ENCODE data around the gene NEDD4L. TPM values are rescaled to one million over a fixed set of nuclear protein-coding genes. Genes with fewer than 3 reads are reported as not detected.

The NEDD4L gene
- total RNA-seq, 1 donor from 2014 or later, result 5.1 TPM

DNA sequence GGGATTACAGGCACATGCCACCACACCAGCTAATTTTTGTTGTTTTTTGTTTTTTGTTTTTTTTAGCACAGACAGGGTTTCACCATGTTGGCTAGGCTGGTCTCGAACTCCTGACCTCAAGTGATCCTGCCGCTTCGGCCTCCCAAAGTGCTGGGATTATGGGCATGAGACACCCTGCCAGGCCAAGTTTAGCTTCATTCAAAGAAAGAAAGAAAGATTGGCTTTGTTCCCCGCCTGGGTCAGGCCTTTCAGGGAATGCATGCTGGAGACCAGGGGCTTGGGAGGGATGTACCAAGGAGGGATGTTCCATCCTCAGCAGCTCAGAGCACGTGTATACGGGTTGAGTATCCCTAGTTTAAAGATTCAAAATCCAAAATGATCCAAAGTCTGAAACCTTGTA lies 301.8 kb downstream of the NEDD4L start:
- intact Hi-C loops (cut with micrococcal nuclease), result no loop called here
- Mint-ChIP-seq H3K9me3 (no peaks in the 10 kb centered on the region), H3K27me3 (ENCODE audit: low read depth) (no peaks in the 10 kb centered on the region), H3K4me1 (ENCODE audit: low read depth) (no peaks in the 10 kb centered on the region), H3K36me3 (ENCODE audit: low read depth) (no peaks in the 10 kb centered on the region), H3K4me3 (ENCODE audit: low read depth) (no peak overlapping the region), H3K27ac (no peak overlapping the region)
- DNase-seq (ENCODE audit: low spot score), result no peak

DNA sequence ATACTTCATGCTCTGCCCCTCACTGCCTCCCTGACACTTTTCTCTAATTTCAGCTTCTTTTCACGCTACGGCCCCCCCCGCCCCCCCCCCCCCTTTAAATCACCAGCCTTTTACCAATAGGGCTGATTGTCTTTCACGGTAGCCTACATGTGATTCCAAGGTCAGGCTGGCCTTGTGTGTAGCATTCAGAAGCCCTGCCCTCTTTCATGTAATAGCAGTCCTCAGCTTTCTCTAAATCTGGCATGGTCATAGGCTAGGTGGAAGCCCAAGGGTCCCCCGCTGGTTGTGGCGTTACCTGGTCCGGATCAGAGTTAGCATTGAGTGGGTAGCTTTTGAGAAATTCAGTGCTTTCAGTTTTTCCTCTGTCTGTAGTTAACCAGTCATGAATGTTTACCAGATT lies 303.1 kb downstream of the NEDD4L start:
- Mint-ChIP-seq H3K4me3 (ENCODE audit: low read depth) (no peak overlapping the region), H3K4me1 (ENCODE audit: low read depth) (no peaks in the 10 kb centered on the region), H3K9me3 (no peaks in the 10 kb centered on the region), H3K27me3 (ENCODE audit: low read depth) (no peaks in the 10 kb centered on the region), H3K36me3 (ENCODE audit: low read depth) (no peaks in the 10 kb centered on the region), H3K27ac (no peak overlapping the region)
- intact Hi-C loops (cut with micrococcal nuclease), result no loop called here
- no peak for DNase-seq (ENCODE audit: low spot score)

- H3K4me1 Mint-ChIP-seq (ENCODE audit: low read depth), result no peaks in the 10 kb centered on the region
- H3K27me3 Mint-ChIP-seq (ENCODE audit: low read depth), result no peaks in the 10 kb centered on the region
- intact Hi-C loops (cut with micrococcal nuclease), result no loop called here
- no peak for DNase-seq (ENCODE audit: low spot score)
- H3K9me3 Mint-ChIP-seq, result no peaks in the 10 kb centered on the region
- no peak overlapping the region for H3K27ac Mint-ChIP-seq
- H3K4me3 Mint-ChIP-seq (ENCODE audit: low read depth), result no peak overlapping the region
- no peaks in the 10 kb centered on the region for H3K36me3 Mint-ChIP-seq (ENCODE audit: low read depth)
Measured at GRCh38 chr18:58348517-58348916, 304.5 kb downstream of the NEDD4L start.

GRCh38 chr18:58348951-58349350 lies 304.9 kb downstream of the NEDD4L start:
- Mint-ChIP-seq H3K36me3 (ENCODE audit: low read depth) (no peaks in the 10 kb centered on the region), H3K27me3 (ENCODE audit: low read depth) (no peaks in the 10 kb centered on the region), H3K4me3 (ENCODE audit: low read depth) (no peak overlapping the region), H3K9me3 (no peaks in the 10 kb centered on the region), H3K4me1 (ENCODE audit: low read depth) (no peaks in the 10 kb centered on the region), H3K27ac (no peak overlapping the region)
- intact Hi-C loops (cut with micrococcal nuclease), result no loop called here
- DNase-seq (ENCODE audit: low spot score), result no peak

GRCh38 chr18:58349650-58350049 lies 305.6 kb downstream of the NEDD4L start:
- intact Hi-C loops (cut with micrococcal nuclease), result no loop called here
- Mint-ChIP-seq H3K4me3 (ENCODE audit: low read depth) (no peak overlapping the region), H3K4me1 (ENCODE audit: low read depth) (no peaks in the 10 kb centered on the region), H3K27me3 (ENCODE audit: low read depth) (peaks cover 2% of the 10 kb centered on the region), H3K36me3 (ENCODE audit: low read depth) (no peaks in the 10 kb centered on the region), H3K9me3 (no peaks in the 10 kb centered on the region), H3K27ac (no peak overlapping the region)
- DNase-seq (ENCODE audit: low spot score), result no peak

DNA sequence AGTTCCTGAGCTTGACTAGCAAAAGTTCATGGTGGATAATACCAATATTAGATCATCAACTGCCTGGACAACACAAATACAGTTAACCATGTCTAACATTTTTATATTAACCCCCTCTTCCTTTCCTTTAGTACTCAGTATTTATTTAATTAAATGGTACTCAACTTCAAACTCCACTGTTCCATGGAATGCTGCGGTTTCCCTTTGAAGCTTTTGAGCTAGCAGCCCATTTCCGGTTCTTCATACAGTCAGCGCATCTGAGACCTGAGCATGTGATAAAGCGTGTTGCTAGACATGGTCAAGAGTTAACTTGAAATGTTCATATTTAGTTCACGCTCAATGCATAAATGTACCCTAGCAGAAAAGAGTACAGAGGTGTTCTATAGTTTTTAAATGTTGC lies 306.5 kb downstream of the NEDD4L start:
- intact Hi-C loops (cut with micrococcal nuclease), result no loop called here
- Mint-ChIP-seq H3K36me3 (ENCODE audit: low read depth) (no peaks in the 10 kb centered on the region), H3K27ac (no peak overlapping the region), H3K4me1 (ENCODE audit: low read depth) (no peaks in the 10 kb centered on the region), H3K27me3 (ENCODE audit: low read depth) (peaks cover 2% of the 10 kb centered on the region), H3K9me3 (no peaks in the 10 kb centered on the region), H3K4me3 (ENCODE audit: low read depth) (no peak overlapping the region)
- DNase-seq (ENCODE audit: low spot score), result no peak

GRCh38 chr18:58351776-58352175 lies 307.8 kb downstream of the NEDD4L start:
- H3K27ac Mint-ChIP-seq, result no peak overlapping the region
- no peaks in the 10 kb centered on the region for H3K9me3 Mint-ChIP-seq
- intact Hi-C loops (cut with micrococcal nuclease), result no loop called here
- H3K4me3 Mint-ChIP-seq (ENCODE audit: low read depth), result no peak overlapping the region
- no peaks in the 10 kb centered on the region for H3K36me3 Mint-ChIP-seq (ENCODE audit: low read depth)
- peaks cover 2% of the 10 kb centered on the region for H3K27me3 Mint-ChIP-seq (ENCODE audit: low read depth)
- no peaks in the 10 kb centered on the region for H3K4me1 Mint-ChIP-seq (ENCODE audit: low read depth)
- DNase-seq (ENCODE audit: low spot score), result no peak

GRCh38 chr18:58353581-58353980 lies 309.6 kb downstream of the NEDD4L start:
- Mint-ChIP-seq H3K27ac (no peak overlapping the region), H3K4me1 (ENCODE audit: low read depth) (no peaks in the 10 kb centered on the region), H3K36me3 (ENCODE audit: low read depth) (no peaks in the 10 kb centered on the region), H3K27me3 (ENCODE audit: low read depth) (peaks cover 2% of the 10 kb centered on the region), H3K9me3 (no peaks in the 10 kb centered on the region), H3K4me3 (ENCODE audit: low read depth) (no peak overlapping the region)
- DNase-seq (ENCODE audit: low spot score), result no peak
- intact Hi-C loops (cut with micrococcal nuclease), result no loop called here

- Mint-ChIP-seq H3K36me3 (ENCODE audit: low read depth) (no peaks in the 10 kb centered on the region), H3K9me3 (no peaks in the 10 kb centered on the region), H3K4me3 (ENCODE audit: low read depth) (no peak overlapping the region), H3K4me1 (ENCODE audit: low read depth) (no peaks in the 10 kb centered on the region), H3K27ac (no peak overlapping the region), H3K27me3 (ENCODE audit: low read depth) (peaks cover 2% of the 10 kb centered on the region)
- intact Hi-C loops (cut with micrococcal nuclease), result no loop called here
- DNase-seq (ENCODE audit: low spot score), result no peak
Measured at GRCh38 chr18:58354051-58354450, 310.0 kb downstream of the NEDD4L start.

GRCh38 chr18:58354791-58355190 lies 310.8 kb downstream of the NEDD4L start:
- Mint-ChIP-seq H3K27ac (no peak overlapping the region), H3K4me3 (ENCODE audit: low read depth) (no peak overlapping the region), H3K36me3 (ENCODE audit: low read depth) (no peaks in the 10 kb centered on the region), H3K27me3 (ENCODE audit: low read depth) (peaks cover 2% of the 10 kb centered on the region), H3K9me3 (no peaks in the 10 kb centered on the region), H3K4me1 (ENCODE audit: low read depth) (no peaks in the 10 kb centered on the region)
- no peak for DNase-seq (ENCODE audit: low spot score)
- intact Hi-C loops (cut with micrococcal nuclease), result no loop called here

DNA sequence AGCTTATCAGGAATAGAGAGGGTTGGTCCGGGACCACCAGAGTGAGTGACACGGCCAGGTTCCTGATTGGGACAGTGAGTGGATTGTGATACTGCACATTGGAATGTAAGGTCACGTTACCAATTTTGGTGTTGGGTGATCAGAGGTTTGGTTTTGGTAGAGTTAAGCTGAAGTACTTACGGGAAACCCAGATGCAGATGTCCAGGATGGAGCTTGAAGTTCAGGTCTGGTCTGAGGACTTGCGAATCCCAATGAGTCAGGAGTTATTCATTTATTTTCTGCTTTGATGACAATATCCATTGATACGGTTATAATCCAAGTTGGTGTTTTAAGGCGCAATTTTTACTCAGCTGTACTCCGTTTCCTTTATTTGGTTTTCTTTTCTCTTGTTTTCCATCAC lies 311.2 kb downstream of the NEDD4L start:
- no peak for DNase-seq (ENCODE audit: low spot score)
- Mint-ChIP-seq H3K27me3 (ENCODE audit: low read depth) (peaks cover 6% of the 10 kb centered on the region), H3K4me3 (ENCODE audit: low read depth) (no peak overlapping the region), H3K36me3 (ENCODE audit: low read depth) (no peaks in the 10 kb centered on the region), H3K4me1 (ENCODE audit: low read depth) (no peaks in the 10 kb centered on the region), H3K27ac (no peak overlapping the region), H3K9me3 (no peaks in the 10 kb centered on the region)
- intact Hi-C loops (cut with micrococcal nuclease), result no loop called here

DNA sequence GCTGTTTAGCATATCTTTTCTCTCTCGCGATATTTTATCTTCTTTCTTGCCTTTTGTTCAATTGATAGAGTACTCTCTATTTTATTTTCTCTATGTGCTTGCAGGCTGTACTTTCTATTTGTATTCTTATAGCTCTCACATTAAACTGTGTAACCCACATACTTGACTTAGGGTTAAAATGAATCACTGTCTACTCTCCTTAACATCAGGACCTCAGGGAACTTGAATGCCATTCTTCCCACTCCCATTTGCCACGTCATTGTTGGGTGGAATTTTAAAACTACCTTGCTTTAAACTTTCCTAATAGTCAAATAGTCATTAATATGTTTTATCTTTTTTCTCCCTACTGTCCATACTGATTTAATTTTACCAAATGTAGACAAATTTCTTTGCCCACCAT lies 315.2 kb downstream of the NEDD4L start:
- peaks cover 2% of the 10 kb centered on the region for H3K4me1 Mint-ChIP-seq (ENCODE audit: low read depth)
- H3K27me3 Mint-ChIP-seq (ENCODE audit: low read depth), result peaks cover 11% of the 10 kb centered on the region
- intact Hi-C loops (cut with micrococcal nuclease), result no loop called here
- no peaks in the 10 kb centered on the region for H3K9me3 Mint-ChIP-seq
- H3K4me3 Mint-ChIP-seq (ENCODE audit: low read depth), result no peak overlapping the region
- H3K36me3 Mint-ChIP-seq (ENCODE audit: low read depth), result no peaks in the 10 kb centered on the region
- DNase-seq (ENCODE audit: low spot score), result no peak
- no peak overlapping the region for H3K27ac Mint-ChIP-seq

GRCh38 chr18:58359620-58360019 lies 315.6 kb downstream of the NEDD4L start:
- DNase-seq (ENCODE audit: low spot score), result no peak
- Mint-ChIP-seq H3K4me1 (ENCODE audit: low read depth) (peaks cover 2% of the 10 kb centered on the region), H3K9me3 (no peaks in the 10 kb centered on the region), H3K4me3 (ENCODE audit: low read depth) (no peak overlapping the region), H3K36me3 (ENCODE audit: low read depth) (no peaks in the 10 kb centered on the region), H3K27me3 (ENCODE audit: low read depth) (peaks cover 9% of the 10 kb centered on the region), H3K27ac (no peak overlapping the region)
- intact Hi-C loops (cut with micrococcal nuclease), result no loop called here

DNA sequence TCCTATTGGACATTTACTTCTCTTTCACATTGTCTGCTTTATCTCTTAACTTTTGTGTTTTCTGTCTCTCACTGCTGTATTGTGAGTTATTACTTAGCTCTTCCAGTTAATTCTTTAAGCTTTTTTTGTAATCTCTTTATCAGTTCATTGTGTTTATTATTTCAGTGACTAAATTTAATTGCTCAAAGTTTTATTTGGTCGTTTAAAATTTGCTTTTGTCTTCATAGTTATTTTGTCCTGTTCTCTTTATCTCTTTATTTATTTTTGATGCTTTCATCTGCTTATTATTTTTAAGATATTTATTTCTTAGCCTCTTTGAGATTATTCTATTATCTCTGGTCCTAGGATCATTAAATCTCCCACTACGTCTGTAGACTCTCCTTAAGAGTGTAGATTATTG lies 316.3 kb downstream of the NEDD4L start:
- Mint-ChIP-seq H3K27me3 (ENCODE audit: low read depth) (peaks cover 9% of the 10 kb centered on the region), H3K9me3 (no peaks in the 10 kb centered on the region), H3K4me3 (ENCODE audit: low read depth) (no peak overlapping the region), H3K36me3 (ENCODE audit: low read depth) (no peaks in the 10 kb centered on the region), H3K4me1 (ENCODE audit: low read depth) (peaks cover 3% of the 10 kb centered on the region), H3K27ac (no peak overlapping the region)
- DNase-seq (ENCODE audit: low spot score), result no peak
- intact Hi-C loops (cut with micrococcal nuclease), result no loop called here

Data from activated T-helper 2 cell treated with anti-CD3 and anti-CD28 coated beads, Interferon-gamma antibody, Interleukin-2, Interleukin-4, amounts not matched to agents 10 μg/mL and 5 μg/mL and 100 μg/mL, durations not matched to agents 14 hours and 24 hours and 36 hours (primary cell).